Heart left ventricle (tissue), 16 donors: Measurements from ENCODE around the gene PIM3. TPM values are rescaled to one million over a fixed set of nuclear protein-coding genes. Genes with fewer than 3 reads are reported as not detected.

Experiments
- ATAC-seq, 4 donors: fragments of 200-7000 bp; cut with Tn5 transposase; one replicate each; pipeline ENCODE4 v1.9.1; 2020 to 2022; ENCODE audit warnings: moderate library complexity in 4 of 4, mild to moderate bottlenecking in 3 of 4, moderate number of reproducible peaks in 1 of 4
- DNase-seq, 5 donors: peaks; one replicate each; pipeline ENCODE4 v3.0.0-alpha.2; 2020
- H3K27ac ChIP-seq, 12 donors: fragments of 200-600 bp; sonication (generic) in 4 of 12; one replicate each; pipeline versions ENCODE4 v1.5.0 to v1.8.0; 2016 to 2022; ENCODE audit warnings: mild to moderate bottlenecking in 2 of 12
- H3K27me3 ChIP-seq, 9 donors: fragments of 200-600 bp; sonication (generic) in 2 of 9; one replicate each; pipeline versions ENCODE4 v1.5.1 to v1.8.0; 2016 to 2022; ENCODE audit warnings: mild to moderate bottlenecking in 3 of 9
- H3K36me3 ChIP-seq, 9 donors: fragments of 200-600 bp; sonication (generic) in 2 of 9; one replicate each; pipeline versions ENCODE4 v1.5.0 to v1.8.0; 2018 to 2022; ENCODE audit warnings: mild to moderate bottlenecking in 2 of 9
- H3K4me1 ChIP-seq, 12 donors: fragments of 200-600 bp; sonication (generic) in 4 of 12; one replicate each; pipeline versions ENCODE4 v1.5.0 to v1.8.0; 2016 to 2022; ENCODE audit warnings: mild to moderate bottlenecking in 3 of 12
- H3K4me3 ChIP-seq, 12 donors: fragments of 200-600 bp; sonication (generic) in 4 of 12; one replicate each; pipeline versions ENCODE4 v1.5.0 to v1.8.0; 2017 to 2022; ENCODE audit warnings: mild to moderate bottlenecking in 9 of 12, moderate library complexity in 4 of 12
- H3K9me3 ChIP-seq, 12 donors: fragments of 200-600 bp; sonication (generic) in 4 of 12; one replicate each; pipeline versions ENCODE4 v1.5.0 to v1.8.0; 2016 to 2022; ENCODE audit warnings: mild to moderate bottlenecking in 1 of 12
- CTCF ChIP-seq, 12 donors: fragments of 200-600 bp; sonication (generic) in 4 of 12; IDR thresholded peaks; one replicate each; pipeline versions ENCODE4 v1.5.0 to v1.8.0; 2018 to 2022; ENCODE audit warnings: antibody characterized with exemption in 12 of 12, mild to moderate bottlenecking in 5 of 12
- POLR2A ChIP-seq, 2 donors: fragments of 450-650 bp; IDR thresholded peaks; one replicate each; pipeline ENCODE4 v1.6.1; 2017; ENCODE audit warnings: antibody characterized with exemption in 2 of 2, mild to moderate bottlenecking in 2 of 2, moderate library complexity in 2 of 2
- WGBS, 4 donors: extraction: QIAGEN DNeasy Blood & Tissue Kit in 2 of 4; methylation state at CpG; one replicate each; pipeline versions ENCODE4 v1.1.5 to v1.1.7; 2013 to 2018; 5-methylcytosine and 5-hydroxymethylcytosine counted together
- intact Hi-C, 10 donors: fragments of 100-400 bp; cut with DNase I; formaldehyde crosslinking; loops; one replicate each; pipeline versions ENCODE4 v1.11.1 to v1.14.2; 2022
- polyA plus RNA-seq, 2 donors: library from polyadenylated mRNA; stranded (reverse); fragments of 200-250 nt; gene quantifications; one replicate each; pipeline ENCODE4 v1.2.3, GENCODE V29; 2013
- total RNA-seq, 9 donors: library from RNA; depleted of rRNA in 2 of 9; stranded (reverse); fragments of >200 nt in 2 of 9; fragmentation: NEBNext Ultra II Directional in 3 of 9; extraction: Animal tissue kit (Norgen Biotek cat#: 25700) in 3 of 9; gene quantifications; one replicate each; pipeline versions ENCODE4 v1.1.0 to v1.2.4, GENCODE V29; 2016 to 2023
- donor health status: ischemic (EF 13 %, LVEDD 7.1; RV severe dilation, severe dysfunction).
- donor health status: healthy with polysubstance abuse.
- donor health status: DM: no; HTN: yes; CAD: no.
- donor health status: DM: no; HTN: no; CAD: no.
- donor health status: ischemic (EF 25% LVEDD 6.9; RV normal size, moderate dysfunction).
- donor health status: ischemic (EF 25% LVEDD 5.7; RV mildly dilated, moderate dysfunction).
- donor health status: healthy.
- donor health status: DM: yes; HTN: yes; CAD: no.
- donor health status: ischemic (EF 35%, LVEDD 5.7; RV mildly dilated, moderate dysfunction).
- donor health status: nonischemic (EF 11% LVEDD 7.7; RV severe dilation, severe dysfunction).
- donor health status: DM: yes; HTN: yes; CAD: no.
- donor health status: PGD.
- donor health status: ischemic (EF 29% LVEDD 5.4; RV normal size, mild dysfunction).
- donor health status: nonischemic (EF 23%, LVEDD 6.1; RV moderate dilation, normal function).

PIM3 gene
- total and polyA plus RNA-seq, 11 donors, result 37.7 to 118 (median 50.2) TPM

- intact Hi-C loops, result loop anchor here in 7 of 10 donors (1.0 to 10.0 kb wide), 7 partner anchors 65 to 257 kb away; partner anchors contain the start of gene TRABD (in 1 of the 7)
Observed at GRCh38 chr22:49927483-49928184, 32.9 kb upstream of the PIM3 start.

GRCh38 chr22:49928185-49928495 lies 32.4 kb upstream of the PIM3 start:
- peaks cover 0 to 41% (median 23%) of the 10 kb centered on the region in 12 donors for H3K4me1 ChIP-seq
- no peak for DNase-seq
- peaks cover 0 to 24% (median 14%) of the 10 kb centered on the region in 9 donors for H3K36me3 ChIP-seq
- intact Hi-C loops, result loop anchor here in 7 of 10 donors (1.0 to 10.0 kb wide), 7 partner anchors 65 to 257 kb away; partner anchors contain the start of gene TRABD (in 1 of the 7)
- WGBS, 4 donors, result 86 to 94% (median 92%) methylated on average over 4 to 8 of the region's 8 CpGs
- no peak overlapping the region for H3K27ac ChIP-seq
- TF ChIP-seq CTCF (IDR thresholded peaks at IDR 0.05) (no peak), POLR2A (IDR thresholded peaks at IDR 0.05) (no peak)
- H3K4me3 ChIP-seq, result no peak overlapping the region
- ATAC-seq, result no peak
- H3K27me3 ChIP-seq, result peaks cover 0 to 9% (median 5%) of the 10 kb centered on the region in 9 donors
- H3K9me3 ChIP-seq, result no peaks in the 10 kb centered on the region

More at GRCh38 chr22:49927483-49928184, 32.9 kb upstream of the PIM3 start:
- 88 to 96% (median 93%) methylated on average over 26 of the region's 26 CpGs for WGBS, 4 donors
- TF ChIP-seq CTCF (IDR thresholded peaks at IDR 0.05) (no peak), POLR2A (IDR thresholded peaks at IDR 0.05) (no peak)
- no peaks in the 10 kb centered on the region for H3K9me3 ChIP-seq
- peaks cover 0 to 35% (median 18%) of the 10 kb centered on the region in 12 donors for H3K4me1 ChIP-seq
- DNase-seq (no peak), ATAC-seq (no peak)
- peaks cover 0 to 9% (median 5%) of the 10 kb centered on the region in 9 donors for H3K27me3 ChIP-seq
- H3K27ac ChIP-seq, result no peak overlapping the region
- peaks cover 0 to 25% (median 14%) of the 10 kb centered on the region in 9 donors for H3K36me3 ChIP-seq
- no peak overlapping the region for H3K4me3 ChIP-seq

GRCh38 chr22:49928555-49929210 lies 31.9 kb upstream of the PIM3 start:
- 36 to 50% (median 49%) methylated on average over 18 to 38 of the region's 38 CpGs for WGBS, 4 donors
- H3K27me3 ChIP-seq, result peaks cover 0 to 9% (median 5%) of the 10 kb centered on the region in 9 donors
- ATAC-seq, result no peak
- peaks cover 0 to 21% (median 13%) of the 10 kb centered on the region in 9 donors for H3K36me3 ChIP-seq
- H3K27ac ChIP-seq, result no peak overlapping the region
- intact Hi-C loops, result loop anchor here in 8 of 10 donors (1.0 to 10.0 kb wide), 8 partner anchors 64 to 256 kb away; partner anchors contain the start of gene TRABD (in 1 of the 8)
- no peak for TF ChIP-seq CTCF (IDR thresholded peaks at IDR 0.05)
- no peak for TF ChIP-seq POLR2A (IDR thresholded peaks at IDR 0.05)
- H3K9me3 ChIP-seq, result no peaks in the 10 kb centered on the region
- no peak for DNase-seq
- no peak overlapping the region for H3K4me3 ChIP-seq
- H3K4me1 ChIP-seq, result peaks cover 0 to 46% (median 28%) of the 10 kb centered on the region in 12 donors
